Activated gamma-delta T cell treated with anti-CD3 and anti-CD28 coated beads, Interleukin-2, amount 50 U/mL, for 16 hours (primary cell): ENCODE results near the gene HIPK3.
A peak's percentile ranks its signal among the peaks of the same experiment; 100 is the strongest.
"Not testable (repeated sequence)": the region's sequence is repeated elsewhere in the genome, so short reads cannot be mapped to it uniquely, and the experiment has no call there.

Source experiments
- DNase-seq: peaks from one replicate; pipeline ENCODE4 v3.0.0-alpha.2; 2020; ENCODE audit warnings: low read depth

The HIPK3 gene

GRCh38 chr11:33257160-33257896 lies at the start of gene HIPK3:
TSS of gene HIPK3 (plus strand) at chr11:33257381.
- DNase-seq = peak; percentile 54

- DNase-seq = no peak
Measured at GRCh38 chr11:33207408-33207985, 49.7 kb upstream of the HIPK3 start.

- no peak for DNase-seq
Measured at GRCh38 chr11:33208150-33208549, 49.0 kb upstream of the HIPK3 start.

GRCh38 chr11:33211153-33211552 lies 46.0 kb upstream of the HIPK3 start:
- no peak for DNase-seq

GRCh38 chr11:33211580-33211979 lies 45.6 kb upstream of the HIPK3 start:
- DNase-seq = no peak

- DNase-seq = no peak
Measured at GRCh38 chr11:33214187-33214586, 43.0 kb upstream of the HIPK3 start.

GRCh38 chr11:33214767-33215166 lies 42.4 kb upstream of the HIPK3 start:
- DNase-seq = no peak

- not testable (repeated sequence) for DNase-seq
Measured at GRCh38 chr11:33216676-33217075, 40.5 kb upstream of the HIPK3 start.

GRCh38 chr11:33222052-33222750 lies 35.0 kb upstream of the HIPK3 start:
- DNase-seq = no peak

GRCh38 chr11:33225371-33225770 lies 31.8 kb upstream of the HIPK3 start:
- DNase-seq = no peak

GRCh38 chr11:33227578-33228261 lies 29.5 kb upstream of the HIPK3 start:
- no peak for DNase-seq

- no peak for DNase-seq
Measured at GRCh38 chr11:33234397-33235190, 22.6 kb upstream of the HIPK3 start.

GRCh38 chr11:33237039-33237597 lies 20.1 kb upstream of the HIPK3 start:
- DNase-seq = no peak

GRCh38 chr11:33242575-33242974 lies 14.6 kb upstream of the HIPK3 start:
- DNase-seq = no peak

- not testable (repeated sequence) for DNase-seq
Measured at GRCh38 chr11:33243654-33244053, 13.5 kb upstream of the HIPK3 start.

- no peak for DNase-seq
Measured at GRCh38 chr11:33248416-33248971, 8.7 kb upstream of the HIPK3 start.

- no peak for DNase-seq
Measured at GRCh38 chr11:33256031-33256812, 959 bp upstream of the HIPK3 start.

- DNase-seq = no peak
Measured at GRCh38 chr11:33256813-33257159, 395 bp upstream of the HIPK3 start.

- DNase-seq = peak; percentile 59
Measured at GRCh38 chr11:33257897-33258630, 883 bp downstream of the HIPK3 start.
